Measurements from ENCODE around the gene ATRN.

DNA sequence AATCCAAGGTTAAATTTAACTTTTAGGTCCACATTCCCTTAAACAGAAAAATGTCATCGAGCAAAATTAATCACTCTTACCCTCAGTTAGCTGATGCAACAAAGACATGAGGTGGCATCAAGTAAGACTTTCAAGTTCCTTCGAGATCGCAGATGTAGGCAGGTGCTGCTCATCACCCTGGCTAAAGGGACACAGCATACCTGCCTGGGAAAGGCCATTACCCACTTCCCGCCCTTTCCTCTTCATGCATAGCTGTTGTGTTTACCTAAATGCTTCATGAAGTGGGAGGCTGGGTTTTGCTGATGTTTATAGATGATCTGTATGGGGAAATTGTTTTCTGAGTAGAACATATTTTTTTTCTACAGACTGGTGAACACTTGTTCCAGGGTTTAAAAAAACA lies 124.7 kb downstream of the ATRN start:
- no peak for TF ChIP-seq POLR2A (IDR thresholded peaks at IDR 0.05; ENCODE audit: low read depth, low read length)
- TF ChIP-seq, protein P1, sequence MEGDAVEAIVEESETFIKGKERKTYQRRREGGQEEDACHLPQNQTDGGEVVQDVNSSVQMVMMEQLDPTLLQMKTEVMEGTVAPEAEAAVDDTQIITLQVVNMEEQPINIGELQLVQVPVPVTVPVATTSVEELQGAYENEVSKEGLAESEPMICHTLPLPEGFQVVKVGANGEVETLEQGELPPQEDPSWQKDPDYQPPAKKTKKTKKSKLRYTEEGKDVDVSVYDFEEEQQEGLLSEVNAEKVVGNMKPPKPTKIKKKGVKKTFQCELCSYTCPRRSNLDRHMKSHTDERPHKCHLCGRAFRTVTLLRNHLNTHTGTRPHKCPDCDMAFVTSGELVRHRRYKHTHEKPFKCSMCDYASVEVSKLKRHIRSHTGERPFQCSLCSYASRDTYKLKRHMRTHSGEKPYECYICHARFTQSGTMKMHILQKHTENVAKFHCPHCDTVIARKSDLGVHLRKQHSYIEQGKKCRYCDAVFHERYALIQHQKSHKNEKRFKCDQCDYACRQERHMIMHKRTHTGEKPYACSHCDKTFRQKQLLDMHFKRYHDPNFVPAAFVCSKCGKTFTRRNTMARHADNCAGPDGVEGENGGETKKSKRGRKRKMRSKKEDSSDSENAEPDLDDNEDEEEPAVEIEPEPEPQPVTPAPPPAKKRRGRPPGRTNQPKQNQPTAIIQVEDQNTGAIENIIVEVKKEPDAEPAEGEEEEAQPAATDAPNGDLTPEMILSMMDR (IDR thresholded peaks at IDR 0.05; ENCODE audit: extremely low read depth in 1 of 2, insufficient read depth in 1 of 2, low read depth in 1 of 2, low read length in 2 of 2): no peak
